KMS-11 (cell line): ENCODE results near the gene KLF15.

Experiments used
- H2AFZ ChIP-seq: fragments of 200-600 bp; sonication (generic); 2 replicates; pipeline ENCODE4 v1.6.1; 2016; ENCODE audit warnings: antibody characterized with exemption, mixed run types, low read depth
- H3K27ac ChIP-seq: fragments of 200-600 bp; sonication (generic); 2 replicates; pipeline ENCODE4 v1.6.1; 2016; ENCODE audit warnings: mild to moderate bottlenecking, mixed run types
- H3K27me3 ChIP-seq: fragments of 200-600 bp; sonication (generic); 2 replicates; pipeline ENCODE4 v1.6.1; 2017; ENCODE audit warnings: mild to moderate bottlenecking, low read depth, mixed run types, moderate library complexity; ENCODE audit not compliant: insufficient read depth
- H3K36me3 ChIP-seq: fragments of 200-600 bp; sonication (generic); 2 replicates; pipeline ENCODE4 v1.6.1; 2017; ENCODE audit warnings: mild to moderate bottlenecking, mixed run types; ENCODE audit not compliant: insufficient read depth
- H3K4me1 ChIP-seq: fragments of 200-600 bp; sonication (generic); 2 replicates; pipeline ENCODE4 v1.6.1; 2016; ENCODE audit warnings: mild to moderate bottlenecking, low read depth, mixed run types; ENCODE audit not compliant: poor library complexity, severe bottlenecking
- H3K4me2 ChIP-seq: fragments of 200-600 bp; sonication (generic); 2 replicates; pipeline ENCODE4 v1.7.0; 2016; ENCODE audit warnings: mild to moderate bottlenecking, mixed run types
- H3K4me3 ChIP-seq: fragments of 200-600 bp; sonication (generic); IDR thresholded peaks from 2 replicates; pipeline ENCODE4 v1.6.1; 2017; ENCODE audit warnings: low read depth, low read length, mixed read lengths; ENCODE audit not compliant: insufficient read depth
- H3K79me2 ChIP-seq: fragments of 200-600 bp; sonication (generic); 2 replicates; pipeline ENCODE4 v1.6.1; 2016; ENCODE audit warnings: low read depth, mixed run types; ENCODE audit not compliant: insufficient read depth
- H3K9ac ChIP-seq: fragments of 200-600 bp; sonication (generic); 2 replicates; pipeline ENCODE4 v1.6.1; 2016; ENCODE audit warnings: mild to moderate bottlenecking, mixed run types
- H4K20me1 ChIP-seq: fragments of 200-600 bp; sonication (generic); 2 replicates; pipeline ENCODE4 v1.6.1; 2016; ENCODE audit warnings: mild to moderate bottlenecking, mixed run types; ENCODE audit not compliant: insufficient read depth
- TF ChIP-seq, protein P1 (sequence below): fragments of 200-600 bp; sonication (generic); conservative IDR thresholded peaks from 2 replicates; pipeline ENCODE4 v1.6.1; 2017; ENCODE audit warnings: low read depth, mild to moderate bottlenecking, antibody characterized with exemption, low read length, moderate library complexity, mixed read lengths

Gene KLF15

DNA sequence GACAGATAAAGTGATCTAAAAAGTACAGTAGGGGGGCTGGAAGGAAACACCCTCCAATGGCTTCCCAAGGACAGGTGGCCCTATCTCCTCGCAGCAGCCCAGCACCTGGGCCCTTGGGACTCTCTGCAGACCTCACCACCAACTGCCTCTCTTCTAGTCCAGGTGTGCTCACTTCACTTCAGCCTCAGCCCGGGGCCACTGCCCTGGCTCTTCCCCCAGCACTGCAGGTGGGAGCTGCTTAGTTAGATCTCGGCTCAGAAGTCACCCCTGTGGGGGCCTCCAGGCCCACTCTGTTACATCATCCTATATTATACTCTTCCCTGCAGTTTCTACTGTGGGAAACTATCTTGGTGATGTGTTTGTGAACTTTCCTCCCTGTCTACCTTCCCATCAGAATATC lies 2.0 kb downstream of the KLF15 start:
- H3K4me3 ChIP-seq, result no peak overlapping the region
- no peak overlapping the region for H3K9ac ChIP-seq

DNA sequence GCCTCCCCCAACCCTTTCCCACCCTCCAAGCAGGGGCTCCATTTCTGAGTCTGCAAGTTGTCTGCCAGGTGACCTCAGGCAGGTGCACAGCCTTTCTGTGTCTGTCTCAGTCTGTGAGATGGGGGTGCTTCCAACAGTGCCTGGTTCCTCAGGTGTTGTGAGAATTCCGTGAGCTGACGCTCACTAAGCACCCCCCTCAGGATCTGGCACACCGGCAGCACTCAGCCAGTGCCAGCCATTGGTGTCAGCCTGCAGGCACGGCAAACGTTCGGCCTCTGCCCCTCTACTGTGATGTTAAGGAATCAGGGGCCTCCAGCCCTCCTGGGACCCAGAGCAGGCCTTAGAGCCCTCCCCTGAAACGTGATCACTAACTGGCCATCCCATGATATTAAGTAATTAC lies 2.4 kb downstream of the KLF15 start:
- no peak overlapping the region for H3K9ac ChIP-seq
- H3K27me3 ChIP-seq, result peaks cover 35% of the 10 kb centered on the region
- no peaks in the 10 kb centered on the region for H3K79me2 ChIP-seq
- H3K4me2 ChIP-seq, result no peak overlapping the region
- no peaks in the 10 kb centered on the region for H3K4me1 ChIP-seq
- no peaks in the 10 kb centered on the region for H3K36me3 ChIP-seq
- no peak overlapping the region for H3K4me3 ChIP-seq
- H3K27ac ChIP-seq, result no peak overlapping the region
- H2AFZ ChIP-seq, result no peak overlapping the region
- TF ChIP-seq, protein P1, sequence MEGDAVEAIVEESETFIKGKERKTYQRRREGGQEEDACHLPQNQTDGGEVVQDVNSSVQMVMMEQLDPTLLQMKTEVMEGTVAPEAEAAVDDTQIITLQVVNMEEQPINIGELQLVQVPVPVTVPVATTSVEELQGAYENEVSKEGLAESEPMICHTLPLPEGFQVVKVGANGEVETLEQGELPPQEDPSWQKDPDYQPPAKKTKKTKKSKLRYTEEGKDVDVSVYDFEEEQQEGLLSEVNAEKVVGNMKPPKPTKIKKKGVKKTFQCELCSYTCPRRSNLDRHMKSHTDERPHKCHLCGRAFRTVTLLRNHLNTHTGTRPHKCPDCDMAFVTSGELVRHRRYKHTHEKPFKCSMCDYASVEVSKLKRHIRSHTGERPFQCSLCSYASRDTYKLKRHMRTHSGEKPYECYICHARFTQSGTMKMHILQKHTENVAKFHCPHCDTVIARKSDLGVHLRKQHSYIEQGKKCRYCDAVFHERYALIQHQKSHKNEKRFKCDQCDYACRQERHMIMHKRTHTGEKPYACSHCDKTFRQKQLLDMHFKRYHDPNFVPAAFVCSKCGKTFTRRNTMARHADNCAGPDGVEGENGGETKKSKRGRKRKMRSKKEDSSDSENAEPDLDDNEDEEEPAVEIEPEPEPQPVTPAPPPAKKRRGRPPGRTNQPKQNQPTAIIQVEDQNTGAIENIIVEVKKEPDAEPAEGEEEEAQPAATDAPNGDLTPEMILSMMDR, result no peak
- H4K20me1 ChIP-seq, result no peaks in the 10 kb centered on the region

More for the DNA sequence above, 2.0 kb downstream of the KLF15 start:
- Histone ChIP-seq H3K27ac (no peak overlapping the region), H4K20me1 (no peaks in the 10 kb centered on the region), H3K4me2 (no peak overlapping the region), H3K27me3 (peaks cover 34% of the 10 kb centered on the region), H3K36me3 (no peaks in the 10 kb centered on the region), H3K4me1 (no peaks in the 10 kb centered on the region), H2AFZ (peak overlapping the region; percentile 54; the same call in 1 of the 2 replicates), H3K79me2 (no peaks in the 10 kb centered on the region)
- TF ChIP-seq, protein P1, result no peak

DNA sequence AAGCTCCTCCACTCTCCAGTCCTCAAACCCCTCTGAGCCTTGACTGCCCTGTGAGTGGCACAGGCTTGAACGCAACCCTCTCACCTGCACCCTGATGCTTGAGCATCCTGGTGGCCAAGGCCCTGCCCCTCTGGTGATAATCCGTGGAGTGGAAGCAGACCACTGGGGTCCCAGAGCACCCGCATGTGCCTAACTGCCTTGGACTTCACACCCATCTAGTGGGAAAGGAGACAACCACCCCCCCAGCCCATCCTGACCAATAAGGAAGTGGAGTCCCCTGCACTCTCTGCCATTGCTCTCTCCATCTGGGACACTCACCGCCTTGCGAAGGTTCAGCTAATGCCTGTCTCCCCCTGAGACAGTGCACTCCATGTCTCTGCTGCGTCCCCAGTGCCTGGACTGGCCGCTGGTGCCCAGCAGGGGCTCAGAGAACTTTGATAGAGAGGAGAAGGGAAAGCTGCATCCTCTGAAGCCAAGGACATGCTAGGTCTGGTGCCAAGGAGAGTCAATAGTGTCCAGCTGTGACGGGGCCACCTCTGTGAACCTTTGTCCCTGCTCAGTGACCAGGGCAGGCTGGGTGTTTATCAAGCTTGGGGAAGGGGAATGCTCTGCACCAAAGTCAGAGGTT lies 3.4 kb downstream of the KLF15 start:
- no peak overlapping the region for H3K27ac ChIP-seq
- TF ChIP-seq, protein P1, result no peak

DNA sequence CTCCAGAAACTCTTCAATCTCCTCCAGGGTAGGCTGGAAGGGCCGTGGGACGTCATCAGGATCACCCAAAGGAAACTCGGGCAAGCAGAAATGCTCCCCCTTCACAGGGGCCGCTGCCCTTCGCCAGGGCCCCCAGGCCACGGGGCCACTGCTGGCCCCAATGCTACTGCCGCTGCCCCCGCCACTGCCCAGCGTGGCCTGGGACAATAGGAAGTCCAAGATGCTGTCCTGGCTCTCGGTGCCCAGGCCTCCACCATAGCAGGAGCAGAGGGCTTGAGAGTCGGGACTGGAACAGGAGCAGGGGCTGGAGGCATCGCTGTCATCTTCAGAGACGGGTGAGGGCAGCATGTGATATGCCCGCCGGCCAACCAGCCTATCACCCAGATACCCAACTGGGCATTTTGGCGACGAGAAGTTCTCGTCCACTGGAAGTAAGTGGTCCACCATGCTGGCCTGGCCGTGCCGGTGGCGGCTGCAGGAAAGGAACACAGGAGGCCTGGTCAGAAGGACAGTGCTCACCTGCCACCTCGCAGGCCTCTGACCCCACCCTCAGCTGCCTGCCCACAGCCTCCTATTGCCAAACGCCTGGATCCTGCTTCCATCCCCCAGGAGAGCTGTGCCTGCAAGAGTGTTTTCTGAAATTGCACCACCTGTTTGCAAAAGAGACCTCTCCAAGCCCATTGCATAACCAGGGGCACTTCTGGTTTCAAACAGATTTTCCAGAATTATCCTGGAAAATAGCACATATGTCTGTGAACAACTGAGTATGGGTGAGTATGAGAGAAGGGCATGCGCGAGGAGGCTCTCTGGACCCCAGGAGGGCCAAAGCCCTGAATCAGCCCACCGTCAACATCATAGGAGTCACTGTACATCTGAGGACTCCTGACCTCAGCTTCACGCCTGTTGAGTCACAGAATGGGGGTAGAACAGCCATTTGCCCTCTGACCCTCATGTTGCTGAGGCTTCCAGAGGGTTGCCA lies 4.4 kb downstream of the KLF15 start:
- H3K4me3 ChIP-seq, result no peak overlapping the region
- no peak overlapping the region for H3K9ac ChIP-seq
- H2AFZ ChIP-seq, result no peak overlapping the region
- TF ChIP-seq, protein P1, result no peak
- H3K79me2 ChIP-seq, result no peaks in the 10 kb centered on the region
- no peaks in the 10 kb centered on the region for H3K4me1 ChIP-seq
- no peak overlapping the region for H3K4me2 ChIP-seq
- no peaks in the 10 kb centered on the region for H4K20me1 ChIP-seq
- H3K36me3 ChIP-seq, result no peaks in the 10 kb centered on the region
- H3K27me3 ChIP-seq, result peaks cover 19% of the 10 kb centered on the region; the same call in 1 of the 2 replicates
- no peak overlapping the region for H3K27ac ChIP-seq

More for the DNA sequence above, 3.4 kb downstream of the KLF15 start:
- no peak overlapping the region for H3K4me2 ChIP-seq
- no peak overlapping the region for H3K9ac ChIP-seq
- H3K4me1 ChIP-seq, result no peaks in the 10 kb centered on the region
- H3K36me3 ChIP-seq, result no peaks in the 10 kb centered on the region
- peaks cover 28% of the 10 kb centered on the region for H3K27me3 ChIP-seq
- H3K4me3 ChIP-seq, result no peak overlapping the region
- H4K20me1 ChIP-seq, result no peaks in the 10 kb centered on the region
- H3K79me2 ChIP-seq, result no peaks in the 10 kb centered on the region
- H2AFZ ChIP-seq, result no peak overlapping the region
